HL-60 (cell line): Measurements from ENCODE around the gene CLSTN2.
A peak's percentile ranks its signal among the peaks of the same experiment; 100 is the strongest.

Experiments
- DNase-seq, 2 experiments: peaks; one replicate each; pipeline ENCODE4 v3.0.0-alpha.2; 2010 to 2020; ENCODE audit warnings: low read depth in 1 of 2, low spot score in 1 of 2
- H3K27ac ChIP-seq: fragments of 250-450 bp; sonication (Bioruptor Pico); replicated peaks from 2 replicates; pipeline ENCODE4 v1.5.1; 2020; ENCODE audit warnings: mild to moderate bottlenecking, moderate library complexity
- H3K27me3 ChIP-seq: fragments of 250-450 bp; sonication (Bioruptor Pico); 2 replicates; pipeline ENCODE4 v1.5.1; 2021; ENCODE audit warnings: mild to moderate bottlenecking, moderate library complexity; ENCODE audit not compliant: insufficient read depth, poor library complexity, severe bottlenecking
- H3K4me3 ChIP-seq: replicated peaks from 2 replicates; pipeline ENCODE4 v1.5.1; 2011; ENCODE audit warnings: mild to moderate bottlenecking, control low read depth, low read length; ENCODE audit not compliant: insufficient read depth
- GABPA ChIP-seq: IDR thresholded peaks from 2 replicates; pipeline ENCODE4 v1.6.1; 2012; ENCODE audit warnings: low read depth
- POLR2AphosphoS5 ChIP-seq: IDR thresholded peaks from 2 replicates; pipeline ENCODE4 v1.6.1; 2012; ENCODE audit warnings: low read depth
- REST ChIP-seq: IDR thresholded peaks from 2 replicates; pipeline ENCODE4 v1.6.1; 2012; ENCODE audit warnings: low read depth; ENCODE audit not compliant: insufficient replicate concordance
- SPI1 ChIP-seq: IDR thresholded peaks from 2 replicates; pipeline ENCODE4 v1.6.1; 2012; ENCODE audit warnings: low read depth, mild to moderate bottlenecking, borderline replicate concordance
- TF ChIP-seq, protein P1 (sequence below): IDR thresholded peaks from one replicate; pipeline ENCODE4 v1.5.1; 2011; ENCODE audit warnings: low read length, control low read depth, inconsistent platforms; ENCODE audit not compliant: insufficient read depth

The CLSTN2 gene

GRCh38 chr3:140273542-140274195, 338.7 kb downstream of the CLSTN2 start:
- no peak overlapping the region for H3K4me3 ChIP-seq
- no peaks in the 10 kb centered on the region for H3K27me3 ChIP-seq
- DNase-seq, result no peak
- TF ChIP-seq POLR2AphosphoS5 (no peak), GABPA (no peak), SPI1 (no peak)
- TF ChIP-seq, protein P1, sequence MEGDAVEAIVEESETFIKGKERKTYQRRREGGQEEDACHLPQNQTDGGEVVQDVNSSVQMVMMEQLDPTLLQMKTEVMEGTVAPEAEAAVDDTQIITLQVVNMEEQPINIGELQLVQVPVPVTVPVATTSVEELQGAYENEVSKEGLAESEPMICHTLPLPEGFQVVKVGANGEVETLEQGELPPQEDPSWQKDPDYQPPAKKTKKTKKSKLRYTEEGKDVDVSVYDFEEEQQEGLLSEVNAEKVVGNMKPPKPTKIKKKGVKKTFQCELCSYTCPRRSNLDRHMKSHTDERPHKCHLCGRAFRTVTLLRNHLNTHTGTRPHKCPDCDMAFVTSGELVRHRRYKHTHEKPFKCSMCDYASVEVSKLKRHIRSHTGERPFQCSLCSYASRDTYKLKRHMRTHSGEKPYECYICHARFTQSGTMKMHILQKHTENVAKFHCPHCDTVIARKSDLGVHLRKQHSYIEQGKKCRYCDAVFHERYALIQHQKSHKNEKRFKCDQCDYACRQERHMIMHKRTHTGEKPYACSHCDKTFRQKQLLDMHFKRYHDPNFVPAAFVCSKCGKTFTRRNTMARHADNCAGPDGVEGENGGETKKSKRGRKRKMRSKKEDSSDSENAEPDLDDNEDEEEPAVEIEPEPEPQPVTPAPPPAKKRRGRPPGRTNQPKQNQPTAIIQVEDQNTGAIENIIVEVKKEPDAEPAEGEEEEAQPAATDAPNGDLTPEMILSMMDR, result no peak
- H3K27ac ChIP-seq, result no peak overlapping the region

DNA sequence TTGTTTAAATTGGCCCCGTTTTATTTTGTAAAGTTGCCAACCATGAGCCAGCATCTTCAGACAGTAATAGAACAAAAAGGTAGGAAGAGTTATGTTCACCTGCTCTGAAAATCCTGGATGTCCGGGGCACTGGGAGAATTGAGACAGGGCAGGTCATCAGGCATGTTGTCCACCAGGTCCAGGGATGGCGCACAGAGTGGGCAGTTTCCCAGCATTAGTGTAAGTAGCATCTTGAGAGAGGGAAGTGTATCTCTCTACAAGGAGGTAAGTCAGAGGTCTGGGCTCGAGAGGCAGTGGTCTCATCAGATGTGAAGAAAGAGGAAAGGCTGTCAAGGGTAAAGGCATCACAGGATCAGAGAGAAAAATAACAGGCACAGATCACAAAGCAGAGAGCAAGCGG, 339.4 kb downstream of the CLSTN2 start:
- no peak for DNase-seq
- Histone ChIP-seq H3K27ac (no peak overlapping the region), H3K4me3 (no peak overlapping the region), H3K27me3 (no peaks in the 10 kb centered on the region)
- no peak for TF ChIP-seq SPI1
- TF ChIP-seq POLR2AphosphoS5, result no peak
- TF ChIP-seq REST, result no peak
- no peak for TF ChIP-seq GABPA
- TF ChIP-seq, protein P1, result no peak

- TF ChIP-seq, protein P1, result peak; percentile 19
- TF ChIP-seq POLR2AphosphoS5 (no peak), REST (no peak), SPI1 (no peak), GABPA (no peak)
- Histone ChIP-seq H3K27ac (no peak overlapping the region), H3K4me3 (no peak overlapping the region), H3K27me3 (no peaks in the 10 kb centered on the region)
- peak in 1 of 2 experiments; percentile 2 for DNase-seq
These were observed 341.7 kb downstream of the CLSTN2 start for GRCh38 chr3:140276703-140277102.

DNA sequence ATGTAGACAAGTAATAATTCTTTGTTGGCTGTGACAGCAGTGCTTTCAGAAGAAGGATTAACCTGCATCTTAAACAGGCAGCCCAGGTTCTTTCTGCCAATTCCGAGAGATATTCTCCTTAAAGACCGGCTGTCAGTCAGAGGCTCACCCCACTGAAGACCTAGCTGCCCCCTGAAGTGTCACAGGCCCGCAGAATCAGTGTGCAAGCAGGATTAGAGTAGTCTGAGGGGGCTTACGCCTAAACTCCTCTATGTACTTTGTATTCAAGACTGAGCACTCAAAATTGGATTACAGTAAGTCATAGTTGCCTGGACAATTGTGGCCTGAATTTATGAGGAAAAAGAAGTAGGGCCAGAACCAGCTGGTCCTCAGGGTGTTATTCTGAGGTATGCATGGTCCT, 342.9 kb downstream of the CLSTN2 start:
- no peaks in the 10 kb centered on the region for H3K27me3 ChIP-seq
- no peak for TF ChIP-seq POLR2AphosphoS5
- TF ChIP-seq, protein P1, result no peak
- TF ChIP-seq SPI1, result no peak
- TF ChIP-seq REST, result no peak
- no peak for TF ChIP-seq GABPA
- no peak overlapping the region for H3K27ac ChIP-seq
- no peak overlapping the region for H3K4me3 ChIP-seq
- DNase-seq, result no peak
